NB4 (cell line): ENCODE results near the gene PIK3CD.
"Not testable (repeated sequence)": the region's sequence is repeated elsewhere in the genome, so short reads cannot be mapped to it uniquely, and the experiment has no call there.

Source experiments
- DNase-seq: peaks from one replicate; pipeline ENCODE4 v3.0.0; 2010; ENCODE audit warnings: low read depth
- H3K4me3 ChIP-seq: one replicate; pipeline ENCODE4 v1.5.1; 2011; ENCODE audit warnings: mild to moderate bottlenecking, low read depth, low read length, moderate library complexity
- MYC ChIP-seq: IDR thresholded peaks from 2 replicates; pipeline ENCODE4 v1.6.1; 2011; ENCODE audit warnings: low read depth, low read length
- POLR2A ChIP-seq: IDR thresholded peaks from 2 replicates; pipeline ENCODE4 v1.6.1; 2011; ENCODE audit warnings: mild to moderate bottlenecking; ENCODE audit not compliant: insufficient read length; ENCODE audit errors: extremely low read depth
- TF ChIP-seq, protein P1 (sequence below): IDR thresholded peaks from 2 replicates; pipeline ENCODE4 v1.6.1; 2011; ENCODE audit warnings: low read depth, low read length
- TF ChIP-seq, protein P2 (sequence below): IDR thresholded peaks from one replicate; pipeline ENCODE4 v1.5.1; 2012; ENCODE audit warnings: low read depth, low read length

PIK3CD gene

DNA sequence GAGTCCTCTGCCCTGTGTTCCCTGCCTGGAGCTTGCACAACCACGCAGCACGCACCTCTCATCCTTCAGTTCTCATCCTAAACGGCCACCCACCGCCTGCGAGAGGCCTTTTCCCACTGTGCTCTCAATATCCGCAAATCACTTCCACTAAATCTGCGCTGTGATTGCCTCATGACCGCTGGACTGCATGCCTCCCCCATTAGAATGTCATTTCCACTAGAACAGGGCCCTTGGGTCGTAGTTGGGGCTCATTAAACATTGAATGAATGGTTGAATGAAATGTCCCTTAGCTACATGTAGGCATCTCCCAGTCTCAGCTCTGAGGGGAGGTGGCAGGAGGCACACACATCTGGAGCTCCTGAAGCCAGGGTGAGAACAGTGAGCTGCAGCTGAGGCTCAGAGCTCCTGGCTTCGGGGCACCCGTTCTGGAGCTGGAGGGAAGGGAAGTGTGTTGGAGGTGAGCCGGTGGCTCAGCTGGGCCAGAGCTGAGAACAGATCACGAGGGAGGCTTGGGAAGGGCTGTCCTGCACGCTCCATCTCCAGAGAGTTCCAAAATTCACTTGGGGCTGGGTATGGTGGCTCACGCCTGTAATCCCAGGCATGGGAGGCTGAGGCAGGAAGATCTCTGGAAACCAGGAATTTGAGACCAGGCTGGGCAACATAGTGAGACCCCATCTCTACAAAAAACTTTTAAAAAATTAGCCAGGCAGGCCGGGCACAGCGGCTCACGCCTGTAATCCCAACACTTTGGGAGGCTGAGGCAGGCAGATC, 32.4 kb upstream of the PIK3CD start:
- no peak for DNase-seq
- TF ChIP-seq MYC (no peak), POLR2A (no peak)
- TF ChIP-seq, protein P1, sequence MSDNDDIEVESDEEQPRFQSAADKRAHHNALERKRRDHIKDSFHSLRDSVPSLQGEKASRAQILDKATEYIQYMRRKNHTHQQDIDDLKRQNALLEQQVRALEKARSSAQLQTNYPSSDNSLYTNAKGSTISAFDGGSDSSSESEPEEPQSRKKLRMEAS = no peak
- TF ChIP-seq, protein P2, sequence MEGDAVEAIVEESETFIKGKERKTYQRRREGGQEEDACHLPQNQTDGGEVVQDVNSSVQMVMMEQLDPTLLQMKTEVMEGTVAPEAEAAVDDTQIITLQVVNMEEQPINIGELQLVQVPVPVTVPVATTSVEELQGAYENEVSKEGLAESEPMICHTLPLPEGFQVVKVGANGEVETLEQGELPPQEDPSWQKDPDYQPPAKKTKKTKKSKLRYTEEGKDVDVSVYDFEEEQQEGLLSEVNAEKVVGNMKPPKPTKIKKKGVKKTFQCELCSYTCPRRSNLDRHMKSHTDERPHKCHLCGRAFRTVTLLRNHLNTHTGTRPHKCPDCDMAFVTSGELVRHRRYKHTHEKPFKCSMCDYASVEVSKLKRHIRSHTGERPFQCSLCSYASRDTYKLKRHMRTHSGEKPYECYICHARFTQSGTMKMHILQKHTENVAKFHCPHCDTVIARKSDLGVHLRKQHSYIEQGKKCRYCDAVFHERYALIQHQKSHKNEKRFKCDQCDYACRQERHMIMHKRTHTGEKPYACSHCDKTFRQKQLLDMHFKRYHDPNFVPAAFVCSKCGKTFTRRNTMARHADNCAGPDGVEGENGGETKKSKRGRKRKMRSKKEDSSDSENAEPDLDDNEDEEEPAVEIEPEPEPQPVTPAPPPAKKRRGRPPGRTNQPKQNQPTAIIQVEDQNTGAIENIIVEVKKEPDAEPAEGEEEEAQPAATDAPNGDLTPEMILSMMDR = no peak
- H3K4me3 ChIP-seq = no peak overlapping the region

DNA sequence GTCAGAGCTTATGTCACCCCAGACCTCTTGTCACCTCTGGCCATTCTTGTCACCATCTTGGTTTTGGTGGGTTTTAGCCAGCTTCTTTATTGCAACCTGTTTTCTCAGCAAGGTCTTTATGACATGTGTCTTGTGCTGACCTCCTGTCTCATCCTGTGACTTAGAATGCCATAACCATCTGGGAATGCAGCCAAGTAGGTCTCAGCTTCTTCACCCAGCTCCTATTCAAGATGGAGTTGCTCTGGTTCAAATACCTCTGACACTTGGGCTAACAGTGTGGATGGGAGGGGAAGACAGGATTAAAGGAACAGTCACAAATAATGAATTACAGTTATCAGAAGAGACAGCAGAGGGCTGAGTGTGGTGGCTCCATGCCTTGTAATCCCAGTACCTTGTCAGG, 30.5 kb upstream of the PIK3CD start:
- H3K4me3 ChIP-seq = no peak overlapping the region
- TF ChIP-seq MYC = no peak
- TF ChIP-seq, protein P2 = no peak
- no peak for TF ChIP-seq POLR2A
- no peak for DNase-seq

DNA sequence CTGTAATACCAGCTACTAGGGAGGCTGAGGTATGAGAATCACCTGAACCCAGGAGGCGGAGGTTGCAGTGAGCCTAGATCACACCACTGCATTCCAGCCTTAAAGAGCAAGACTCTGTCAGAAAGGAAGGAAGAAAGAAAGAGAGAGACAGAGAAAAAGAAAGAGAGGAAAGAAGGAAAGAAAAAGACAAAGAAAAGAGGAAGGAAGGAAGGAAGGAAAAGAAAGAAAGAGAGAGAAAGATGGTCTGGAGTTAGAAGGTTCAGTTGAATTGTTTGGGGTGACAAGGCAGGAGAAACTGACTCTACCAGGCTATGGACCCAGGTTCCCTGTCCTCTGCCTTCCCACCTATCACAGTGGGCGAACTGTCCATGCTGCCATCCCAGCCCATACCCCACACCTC, 27.4 kb upstream of the PIK3CD start:
- DNase-seq = no peak
- TF ChIP-seq POLR2A (no peak), MYC (no peak)
- TF ChIP-seq, protein P2 = no peak
- H3K4me3 ChIP-seq = no peak overlapping the region

DNA sequence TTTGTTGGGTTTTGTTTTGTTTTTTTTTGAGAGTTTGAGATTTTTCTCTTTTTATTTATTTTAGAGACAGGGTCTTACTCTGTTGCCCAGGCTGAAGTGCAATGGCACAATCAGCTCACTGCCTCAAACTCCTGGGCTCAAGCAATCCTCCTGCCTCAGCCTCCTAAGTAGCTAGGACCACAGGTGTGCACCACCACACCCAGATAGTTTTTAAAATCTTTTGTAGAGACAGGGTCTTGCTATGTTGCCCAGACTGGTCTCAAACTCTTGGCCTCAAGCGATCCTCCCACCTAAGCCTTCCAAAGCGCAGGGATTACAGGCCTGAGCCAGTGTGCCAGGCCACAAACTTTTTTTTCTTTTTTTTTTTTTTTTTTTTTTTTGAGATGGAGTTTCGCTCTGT, 26.5 kb upstream of the PIK3CD start:
- not testable (repeated sequence) for H3K4me3 ChIP-seq, DNase-seq

DNA sequence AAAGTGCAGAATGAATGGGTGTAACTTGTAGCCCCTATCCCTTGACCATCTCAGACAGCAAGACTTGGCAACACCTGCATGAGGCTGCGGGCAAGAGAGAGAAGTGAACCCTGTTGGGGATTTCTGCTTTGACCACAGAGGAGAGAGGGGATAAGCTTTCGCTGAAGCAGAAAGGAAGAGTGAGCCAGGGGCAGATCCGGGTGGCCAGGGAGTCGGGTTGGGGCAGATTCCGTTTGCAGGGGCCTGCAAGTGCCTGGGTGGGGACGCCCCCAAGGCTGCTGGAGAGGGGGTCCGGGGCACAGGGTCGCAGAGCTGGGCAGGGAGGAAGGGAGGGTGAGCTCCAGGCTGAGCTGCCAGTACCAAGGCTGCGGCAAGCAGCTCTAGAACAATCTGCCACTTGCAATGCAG, 25.3 kb upstream of the PIK3CD start:
- peak; percentile 34 for DNase-seq
- TF ChIP-seq, protein P2 = no peak
- no peak for TF ChIP-seq MYC
- TF ChIP-seq POLR2A = no peak
- TF ChIP-seq, protein P1 = no peak
- no peak overlapping the region for H3K4me3 ChIP-seq

DNA sequence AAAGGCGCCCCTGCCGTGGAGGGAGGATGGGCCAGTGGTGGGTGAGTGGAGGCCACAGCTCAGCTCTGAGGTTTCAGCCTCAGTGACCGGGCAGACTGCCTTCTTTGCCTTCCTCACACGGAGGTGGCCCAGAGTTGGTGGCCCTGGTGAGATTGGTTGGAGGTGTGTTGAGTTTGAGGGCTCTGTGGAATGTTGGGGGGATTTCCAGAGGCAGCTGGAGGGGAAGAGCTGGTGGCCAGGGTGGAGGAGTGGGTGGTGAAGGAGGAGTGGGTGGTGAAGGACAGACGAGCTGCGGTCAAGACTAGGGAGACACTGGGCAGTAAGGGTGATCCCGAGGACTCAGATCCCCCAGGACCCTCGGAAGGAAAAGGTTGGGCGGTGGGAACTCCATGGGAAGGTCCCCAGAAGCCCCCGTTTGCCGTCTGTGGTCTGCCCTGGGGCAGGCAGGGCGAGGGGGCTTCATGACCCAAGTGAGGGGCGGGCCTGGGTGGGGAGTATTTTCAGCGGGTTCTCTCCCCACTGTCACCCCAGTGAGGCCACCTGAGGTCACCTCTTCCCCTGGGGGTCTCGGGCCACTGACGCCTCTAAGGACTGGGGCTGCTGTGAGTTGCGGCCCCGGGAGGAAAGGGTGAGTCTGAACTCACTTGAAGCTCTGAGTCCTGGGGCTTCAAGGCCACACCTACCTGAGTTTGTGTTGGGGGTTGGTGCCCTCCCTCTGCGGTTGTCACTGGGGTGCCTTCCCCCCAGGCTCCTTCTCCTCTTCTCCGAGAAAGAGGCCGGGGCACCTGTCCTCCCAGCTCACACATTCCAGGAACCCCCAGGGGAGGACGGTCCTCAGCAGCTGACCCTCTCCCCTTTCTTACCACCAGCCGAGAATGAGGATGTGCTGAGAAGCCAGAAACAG, 22.7 kb upstream of the PIK3CD start:
- H3K4me3 ChIP-seq = no peak overlapping the region

More for the DNA sequence above, 22.7 kb upstream of the PIK3CD start:
- TF ChIP-seq POLR2A (no peak), MYC (no peak)
- TF ChIP-seq, protein P2 = no peak
- TF ChIP-seq, protein P1 = no peak
- DNase-seq = peak; percentile 62
